Gastroesophageal sphincter (tissue), 3 donors: ENCODE data around the gene SLC9A5.

Source experiments
- EP300 ChIP-seq: sonication (generic); formaldehyde crosslinking; IDR thresholded peaks from one replicate; pipeline ENCODE4 v1.6.1; 2017; ENCODE audit warnings: antibody characterized with exemption, mild to moderate bottlenecking
- POLR2A ChIP-seq, 2 donors: fragments of 450-650 bp; IDR thresholded peaks; one replicate each; pipeline ENCODE4 v1.6.1; 2017; ENCODE audit warnings: antibody characterized with exemption in 2 of 2, mild to moderate bottlenecking in 2 of 2, moderate library complexity in 1 of 2
- POLR2AphosphoS5 ChIP-seq: sonication (generic); formaldehyde crosslinking; IDR thresholded peaks from one replicate; pipeline ENCODE4 v1.6.1; 2017; ENCODE audit warnings: antibody characterized with exemption
- TF ChIP-seq, protein P1 (sequence below), 4 experiments: fragments of 200-600 bp in 2 of 4; fragments of 450-650 bp in 2 of 4; sonication (generic) in 1 of 4; IDR thresholded peaks; one replicate each; pipeline ENCODE4 v1.5.1; 2017 to 2019; ENCODE audit warnings: antibody characterized with exemption in 4 of 4, mild to moderate bottlenecking in 2 of 4, moderate library complexity in 2 of 4

- TF ChIP-seq POLR2A (IDR thresholded peaks at IDR 0.05) (no peak), EP300 (no peak), POLR2AphosphoS5 (no peak)
- TF ChIP-seq, protein P1, sequence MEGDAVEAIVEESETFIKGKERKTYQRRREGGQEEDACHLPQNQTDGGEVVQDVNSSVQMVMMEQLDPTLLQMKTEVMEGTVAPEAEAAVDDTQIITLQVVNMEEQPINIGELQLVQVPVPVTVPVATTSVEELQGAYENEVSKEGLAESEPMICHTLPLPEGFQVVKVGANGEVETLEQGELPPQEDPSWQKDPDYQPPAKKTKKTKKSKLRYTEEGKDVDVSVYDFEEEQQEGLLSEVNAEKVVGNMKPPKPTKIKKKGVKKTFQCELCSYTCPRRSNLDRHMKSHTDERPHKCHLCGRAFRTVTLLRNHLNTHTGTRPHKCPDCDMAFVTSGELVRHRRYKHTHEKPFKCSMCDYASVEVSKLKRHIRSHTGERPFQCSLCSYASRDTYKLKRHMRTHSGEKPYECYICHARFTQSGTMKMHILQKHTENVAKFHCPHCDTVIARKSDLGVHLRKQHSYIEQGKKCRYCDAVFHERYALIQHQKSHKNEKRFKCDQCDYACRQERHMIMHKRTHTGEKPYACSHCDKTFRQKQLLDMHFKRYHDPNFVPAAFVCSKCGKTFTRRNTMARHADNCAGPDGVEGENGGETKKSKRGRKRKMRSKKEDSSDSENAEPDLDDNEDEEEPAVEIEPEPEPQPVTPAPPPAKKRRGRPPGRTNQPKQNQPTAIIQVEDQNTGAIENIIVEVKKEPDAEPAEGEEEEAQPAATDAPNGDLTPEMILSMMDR (IDR thresholded peaks at IDR 0.05) = no peak
Measured at GRCh38 chr16:67294171-67294757, 45.5 kb downstream of the SLC9A5 start.
